ENCODE data around the gene CTNNA3. TPM values are rescaled to one million over a fixed set of nuclear protein-coding genes. Genes with fewer than 3 reads are reported as not detected.

CTNNA3 gene
- total and polyA plus RNA-seq, 2 donors (not counting 3 experiments of a cell fraction or from before 2014, with no cell fraction given) = not detected

GRCh38 chr10:65964205-65964604, 1731.8 kb downstream of the CTNNA3 start:
- no peak overlapping the region for H3K4me2 ChIP-seq (ENCODE audit: insufficient read depth, low read length)
- TF ChIP-seq CTCF (IDR thresholded peaks at IDR 0.05; ENCODE audit: extremely low read depth in 1 of 2, insufficient read depth in 1 of 2, low read depth in 1 of 2, low read length in 2 of 2) (no peak), POLR2AphosphoS5 (IDR thresholded peaks at IDR 0.05; ENCODE audit: insufficient read depth, low read depth, low read length) (no peak), MAX (IDR thresholded peaks at IDR 0.05; ENCODE audit: insufficient read depth, insufficient read length) (no peak), GATA2 (IDR thresholded peaks at IDR 0.05; ENCODE audit: insufficient read depth, insufficient read length, low read depth, low read length) (no peak), MYC (IDR thresholded peaks at IDR 0.05; ENCODE audit: low read depth, low read length) (no peak), POLR2A (IDR thresholded peaks at IDR 0.05; ENCODE audit: low read depth, low read length) (no peak), JUN (IDR thresholded peaks at IDR 0.05; ENCODE audit: borderline replicate concordance, insufficient read depth, insufficient read length, low read depth) (no peak), EZH2 (IDR thresholded peaks at IDR 0.05; ENCODE audit: borderline replicate concordance, low read depth, low read length, severe bottlenecking) (no peak), FOS (IDR thresholded peaks at IDR 0.05; ENCODE audit: borderline replicate concordance, insufficient read depth, low read length) (no peak)
- dilution Hi-C loops (cut with MboI; ENCODE audit: extremely low pct_ligation_motif_present, low sequenced_read_pairs) (no loop called here), intact Hi-C loops (cut with micrococcal nuclease) (no loop called here)
- ChIA-PET POLR2A (no interaction called here), CTCF (no interaction called here)
- H3K36me3 ChIP-seq (ENCODE audit: control insufficient read depth in 2 of 2, extremely low read depth in 1 of 2, insufficient read depth in 2 of 2, low read length in 2 of 2) = no peaks in the 10 kb centered on the region
- H3K9ac ChIP-seq (replicated peaks; ENCODE audit: extremely low read depth, insufficient read depth, low read length) = no peak overlapping the region
- DNase-seq (ENCODE audit: low read depth, low spot score) = no peak
- H2AFZ ChIP-seq (ENCODE audit: low read depth, low read length) = no peak overlapping the region
- H3K4me3 ChIP-seq (replicated peaks in 1 of 3; ENCODE audit: insufficient read depth in 1 of 3, low read depth in 1 of 3, low read length in 3 of 3) = no peak overlapping the region
- H3K27ac ChIP-seq (ENCODE audit: insufficient read depth, low read depth, low read length) = no peak overlapping the region
- no TSS peak for BruUV-seq (replicated peaks)
- H4K20me1 ChIP-seq (replicated peaks; ENCODE audit: control insufficient read depth, extremely low read depth, insufficient read depth, low read length) = no peaks in the 10 kb centered on the region
- no peaks in the 10 kb centered on the region for H3K27me3 ChIP-seq (ENCODE audit: control insufficient read depth in 2 of 2, insufficient read depth in 2 of 2, low read length in 2 of 2)
- no peaks in the 10 kb centered on the region for H3K9me1 ChIP-seq (replicated peaks; ENCODE audit: control insufficient read depth, extremely low read depth, insufficient read depth, low read length)
- H3K79me2 ChIP-seq (ENCODE audit: control insufficient read depth, insufficient read depth, low read length) = no peaks in the 10 kb centered on the region
- H3K9me3 ChIP-seq (replicated peaks; ENCODE audit: control insufficient read depth, insufficient read depth, low read length) = no peaks in the 10 kb centered on the region
- H3K4me1 ChIP-seq (ENCODE audit: control insufficient read depth, extremely low read depth, insufficient read depth, low read length) = no peaks in the 10 kb centered on the region
- FAIRE-seq = no peak
